Stimulated activated CD8-positive, alpha-beta memory T cell treated with anti-CD3 and anti-CD28 coated beads, Interleukin-7, amount 100 ng/mL, for 1 hour (primary cell): ENCODE measurements around the gene ZFAND5.

Source experiments
- DNase-seq, 2 donors: peaks; one replicate each; pipeline ENCODE4 v3.0.0-alpha.2; 2020; ENCODE audit warnings: low read depth in 2 of 2

The ZFAND5 gene

DNA sequence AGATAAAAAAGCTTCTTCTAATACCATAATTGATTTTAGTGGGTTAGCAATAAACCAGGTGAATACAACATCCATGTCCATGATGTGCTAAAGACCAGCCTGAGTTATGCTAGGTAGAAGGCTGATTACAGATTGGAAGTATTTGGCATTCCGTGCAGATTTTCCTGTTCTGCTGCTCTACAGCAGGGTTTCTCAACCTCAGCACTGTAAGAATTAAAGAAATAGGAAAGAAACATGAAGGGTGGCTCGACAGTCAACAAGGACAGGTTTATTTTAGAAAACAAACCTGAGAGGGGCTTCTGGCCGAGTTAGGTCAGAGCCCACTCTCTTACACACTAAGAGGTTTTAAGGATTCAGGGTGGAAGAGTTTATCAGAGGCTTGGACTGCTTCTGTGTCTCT is 42.3 kb downstream of the ZFAND5 start:
- no peak for DNase-seq

DNA sequence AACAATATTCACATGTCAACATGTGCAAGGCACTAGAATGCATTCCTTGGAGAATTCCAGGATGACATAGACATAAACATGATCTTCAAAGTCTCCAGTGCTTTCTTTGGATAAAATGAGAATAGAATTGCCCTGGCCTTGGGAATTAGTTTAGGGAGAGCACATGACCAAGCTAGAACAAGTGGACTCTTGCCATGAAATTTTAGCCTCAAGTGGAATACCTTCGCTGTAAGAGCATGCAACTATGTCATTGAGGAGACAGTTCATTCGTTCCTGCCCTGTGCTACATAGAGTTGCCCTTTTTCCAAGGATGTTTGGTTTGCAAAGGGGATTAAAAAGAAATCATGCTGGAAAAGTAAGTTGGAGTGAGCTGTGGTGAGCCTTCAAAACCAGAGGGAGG is 42.7 kb downstream of the ZFAND5 start:
- no peak for DNase-seq

DNA sequence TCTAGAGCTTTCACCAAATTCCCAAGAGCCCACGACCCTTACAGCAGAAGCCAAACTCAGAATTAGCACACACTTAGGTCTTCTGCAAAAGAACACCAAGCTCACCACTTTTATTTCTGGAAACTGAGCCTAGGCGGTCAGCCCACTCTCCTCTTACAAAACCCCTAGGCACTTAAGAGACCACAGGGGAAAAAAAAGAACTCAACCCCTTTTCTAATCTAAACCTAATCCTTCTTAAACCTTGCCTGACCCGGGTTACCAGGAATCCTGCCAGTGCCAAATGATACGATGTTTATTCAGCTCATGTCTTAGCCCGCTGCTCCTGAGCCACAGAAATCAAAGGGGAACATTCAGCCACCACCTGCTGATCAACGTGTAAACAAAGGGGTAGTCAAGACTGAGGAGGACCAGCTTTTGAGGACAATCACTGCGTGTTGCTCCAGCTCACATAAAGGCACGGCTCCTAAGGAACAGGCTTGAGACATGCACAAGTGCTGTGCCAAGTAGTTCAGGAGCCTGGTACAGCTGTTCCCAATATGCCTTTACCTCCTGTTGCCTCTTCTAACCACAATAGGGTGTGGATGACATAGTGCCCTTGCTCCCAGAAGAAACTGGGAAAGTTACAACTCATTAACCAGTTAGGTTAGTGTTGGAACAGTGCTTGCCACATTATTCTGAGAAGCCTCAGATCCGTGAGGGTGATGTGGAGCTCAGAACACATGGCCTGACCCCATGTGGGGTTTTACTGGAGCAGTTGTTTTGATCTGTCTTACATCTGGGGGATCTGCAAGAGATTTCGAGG is 49.3 kb downstream of the ZFAND5 start:
- DNase-seq, result no peak

DNA sequence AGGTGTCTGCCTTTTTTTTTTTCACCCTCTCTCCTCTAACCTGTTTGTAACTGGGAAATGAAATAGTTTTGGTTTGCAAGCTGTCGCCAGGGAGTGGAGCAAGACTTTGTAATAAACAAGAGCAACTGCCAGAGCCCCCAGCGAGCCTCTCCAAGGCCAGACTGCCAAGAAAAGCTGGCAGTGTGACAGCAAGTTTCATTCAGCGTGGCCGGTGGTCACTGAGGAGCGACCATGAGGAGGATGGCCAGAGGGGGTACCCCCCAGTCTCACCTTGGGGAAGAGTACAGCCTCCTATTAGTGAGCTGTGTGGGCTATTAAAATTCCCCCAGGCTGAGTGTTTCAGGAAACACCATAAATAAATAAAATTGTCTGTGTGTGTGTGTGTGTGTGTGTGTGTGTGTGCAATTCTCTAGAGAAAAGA is 49.9 kb downstream of the ZFAND5 start:
- DNase-seq, result no peak

DNA sequence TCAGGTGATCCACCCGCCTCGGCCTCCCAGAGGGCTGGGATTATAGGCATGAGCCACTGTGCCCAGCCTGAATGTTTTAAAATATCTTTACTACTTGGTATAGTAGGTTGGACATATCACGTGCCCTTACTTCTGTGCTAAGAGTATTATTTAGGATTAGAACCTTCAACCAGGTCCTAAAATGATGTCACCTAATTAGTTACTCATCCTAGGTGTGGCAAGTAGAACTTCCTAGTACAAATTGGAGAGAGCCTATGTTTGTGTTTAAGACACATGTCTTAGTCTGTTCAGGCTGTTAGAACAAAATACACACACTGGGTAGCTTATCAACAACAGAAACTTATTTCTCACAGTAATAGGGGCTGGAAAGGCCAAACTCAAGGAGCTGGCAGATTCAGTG is 51.5 kb downstream of the ZFAND5 start:
- no peak for DNase-seq

DNA sequence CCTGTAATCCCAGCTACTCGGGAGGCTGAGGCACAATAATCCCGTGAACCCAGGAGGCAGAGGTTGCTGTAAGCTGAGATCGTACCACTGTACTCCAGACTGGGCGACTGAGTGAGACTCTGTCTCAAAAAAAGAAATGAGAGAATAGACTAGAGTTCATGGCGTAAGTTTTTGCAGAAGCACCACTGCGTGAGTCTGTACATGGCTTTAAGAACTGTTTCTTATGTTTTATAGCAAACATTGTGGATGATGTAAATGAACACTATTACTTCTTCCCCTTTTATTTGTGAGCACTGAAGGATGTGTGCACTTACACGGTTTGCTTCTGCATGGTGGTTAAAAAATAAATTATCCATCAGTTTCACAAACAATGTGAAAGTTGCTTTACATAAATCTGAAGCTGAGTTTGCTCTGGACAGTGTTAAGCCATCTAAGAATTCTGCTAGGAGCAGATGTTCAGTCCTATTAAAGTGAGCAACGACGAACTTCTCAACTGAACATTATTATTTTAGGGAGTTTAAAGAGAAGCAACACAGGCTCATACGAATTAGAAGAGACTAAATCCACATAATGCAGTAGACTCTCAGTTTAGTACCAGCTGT is 52.5 kb downstream of the ZFAND5 start:
- no peak for DNase-seq

DNA sequence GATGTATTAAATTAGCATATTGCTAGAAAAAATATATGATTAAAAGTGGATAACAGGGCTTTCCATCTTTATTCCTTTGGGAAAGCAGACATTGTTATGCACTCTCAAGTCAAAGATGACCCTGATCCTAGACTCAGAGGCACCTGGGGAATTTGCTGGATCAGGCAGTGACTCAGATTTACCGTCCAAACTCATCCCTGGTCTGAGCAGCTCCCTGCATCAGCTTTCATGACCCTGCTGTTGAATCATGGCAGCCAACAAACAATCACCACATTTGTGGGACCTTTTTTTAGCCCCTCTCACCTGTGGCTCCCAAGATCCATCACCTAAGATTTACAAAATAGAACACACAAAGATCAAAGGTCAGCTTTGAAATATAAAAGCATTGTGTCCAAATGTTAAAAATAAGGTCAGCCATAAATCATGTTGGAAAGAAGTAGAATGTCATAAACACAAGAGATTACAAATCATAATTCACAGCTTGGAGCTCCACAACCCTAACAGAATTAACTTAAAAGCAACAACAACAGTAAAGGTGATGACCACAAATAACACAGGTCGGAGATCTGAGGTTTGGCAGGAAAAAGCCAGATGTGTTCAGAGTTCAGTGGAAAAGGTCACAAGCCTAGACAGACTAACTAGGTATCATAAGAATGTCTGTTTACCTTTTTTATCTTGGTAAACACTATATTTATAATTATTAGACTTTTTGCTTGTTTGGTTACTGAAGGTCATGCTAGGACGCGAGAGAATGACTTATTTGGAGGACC is 55.5 kb downstream of the ZFAND5 start:
- DNase-seq, result no peak

DNA sequence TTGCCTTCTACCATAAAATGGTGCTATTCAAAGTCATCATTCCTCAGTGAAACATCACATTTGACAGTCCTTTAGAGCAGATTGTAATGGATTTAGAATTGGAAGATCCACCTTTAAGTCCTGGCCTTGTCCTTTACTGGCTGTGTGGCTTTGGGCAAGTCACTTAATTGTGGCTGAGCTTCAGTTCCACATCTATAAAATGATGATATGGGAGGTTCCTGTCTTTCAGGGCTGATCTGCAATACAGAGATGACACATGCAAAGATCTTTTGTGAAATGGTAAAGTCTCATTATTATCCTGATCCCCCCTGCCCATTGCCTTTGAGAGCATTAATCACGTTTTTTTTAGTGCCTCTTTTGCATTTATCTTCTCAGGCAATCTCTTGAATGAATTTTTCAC is 58.2 kb downstream of the ZFAND5 start:
- DNase-seq, result no peak

DNA sequence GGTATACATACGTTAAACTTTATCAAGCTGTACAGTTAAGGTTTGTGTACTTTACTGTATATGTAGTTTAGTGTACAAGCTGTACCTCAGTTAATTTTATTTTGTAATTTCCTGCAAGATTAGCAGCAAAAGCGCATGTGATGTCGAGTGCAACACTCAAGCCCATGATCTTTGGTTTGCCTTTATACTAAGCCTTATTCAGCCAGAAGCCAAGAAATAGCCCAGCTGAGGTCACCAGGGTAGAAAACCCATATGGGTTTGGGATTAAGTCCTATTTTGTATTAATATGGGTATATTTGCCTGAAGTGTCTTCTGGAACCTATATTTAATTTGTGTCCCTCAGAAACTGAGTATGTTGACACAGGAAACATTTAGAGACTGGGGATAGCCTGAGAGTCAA is 59.3 kb downstream of the ZFAND5 start:
- no peak for DNase-seq

DNA sequence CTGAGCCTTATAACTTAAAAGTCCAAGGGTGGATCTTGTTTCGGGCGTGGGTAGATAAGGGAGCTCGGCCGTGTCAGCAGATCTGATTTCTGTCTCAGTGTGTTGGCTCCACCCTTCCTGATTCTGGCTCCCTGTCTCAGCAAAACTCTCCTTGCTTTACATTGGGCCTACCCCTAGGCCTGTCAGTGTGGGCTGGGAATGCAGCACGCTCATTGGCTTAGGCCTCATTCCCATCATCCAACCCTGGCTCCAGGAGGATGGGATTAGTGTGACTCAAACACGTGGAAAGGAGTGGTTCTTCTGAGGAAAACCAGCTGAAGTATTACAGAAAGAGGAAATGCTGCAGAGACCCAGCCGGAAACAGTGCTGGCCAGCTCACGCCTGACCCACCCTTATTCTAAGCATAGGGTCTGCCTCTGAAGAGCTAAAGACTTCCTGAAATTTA is 59.9 kb downstream of the ZFAND5 start:
- DNase-seq, result peak in 1 of 2 donors; percentile 0

DNA sequence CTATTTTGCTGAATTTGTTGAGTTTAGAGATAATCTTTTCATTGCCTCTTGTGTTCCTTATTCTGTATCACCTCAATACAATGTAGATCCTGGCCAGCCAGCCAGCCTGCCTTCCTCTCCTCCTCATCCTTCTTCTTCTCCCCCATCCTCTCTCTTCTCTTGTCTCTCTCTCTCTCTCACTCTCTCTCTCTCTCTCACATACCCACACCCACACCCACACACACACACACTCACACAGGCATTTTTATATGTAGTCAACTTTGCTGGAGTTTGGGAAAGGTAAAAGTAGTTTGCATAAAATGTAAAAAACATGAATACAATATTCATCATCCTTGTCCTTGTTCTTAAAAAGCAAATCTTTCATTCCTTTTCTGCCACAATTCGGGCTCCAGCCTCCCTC is 60.5 kb downstream of the ZFAND5 start:
- DNase-seq, result no peak
